Measurements from ENCODE around the gene PLCD3. TPM values are rescaled to one million over a fixed set of nuclear protein-coding genes. Genes with fewer than 3 reads are reported as not detected.

Gene PLCD3
- total RNA-seq, 1 donor from 2014 or later = 6.2 TPM

- H3K9me3 Mint-ChIP-seq (ENCODE audit: unreplicated experiment) = no peaks in the 10 kb centered on the region
- H3K27ac Mint-ChIP-seq (ENCODE audit: unreplicated experiment) = no peak overlapping the region
- peaks cover 9% of the 10 kb centered on the region for H3K4me1 Mint-ChIP-seq (ENCODE audit: low read depth, unreplicated experiment)
These were observed 15.0 kb downstream of the PLCD3 start for GRCh38 chr17:45117334-45117733.

GRCh38 chr17:45116434-45117016, 15.8 kb downstream of the PLCD3 start:
- H3K27me3 Mint-ChIP-seq (ENCODE audit: unreplicated experiment) = peaks cover 2% of the 10 kb centered on the region
- TF ChIP-seq CTCF (IDR thresholded peaks at IDR 0.05; ENCODE audit: partially characterized antibody, unreplicated experiment) = no peak
- H3K9me3 Mint-ChIP-seq (ENCODE audit: unreplicated experiment) = no peaks in the 10 kb centered on the region
- no peak overlapping the region for H3K27ac Mint-ChIP-seq (ENCODE audit: unreplicated experiment)
- no peaks in the 10 kb centered on the region for H3K36me3 Mint-ChIP-seq (ENCODE audit: unreplicated experiment)
- no peak for DNase-seq
- H3K4me3 Mint-ChIP-seq (ENCODE audit: unreplicated experiment) = no peak overlapping the region
- peaks cover 9% of the 10 kb centered on the region for H3K4me1 Mint-ChIP-seq (ENCODE audit: low read depth, unreplicated experiment)

More at GRCh38 chr17:45117334-45117733, 15.0 kb downstream of the PLCD3 start:
- no peak for DNase-seq
- H3K4me3 Mint-ChIP-seq (ENCODE audit: unreplicated experiment) = no peak overlapping the region
- no peak for TF ChIP-seq CTCF (IDR thresholded peaks at IDR 0.05; ENCODE audit: partially characterized antibody, unreplicated experiment)
- no peaks in the 10 kb centered on the region for H3K36me3 Mint-ChIP-seq (ENCODE audit: unreplicated experiment)
- peaks cover 2% of the 10 kb centered on the region for H3K27me3 Mint-ChIP-seq (ENCODE audit: unreplicated experiment)

GRCh38 chr17:45115871-45116270, 16.4 kb downstream of the PLCD3 start:
- Mint-ChIP-seq H3K27me3 (ENCODE audit: unreplicated experiment) (peaks cover 2% of the 10 kb centered on the region), H3K4me3 (ENCODE audit: unreplicated experiment) (peak overlapping the region; percentile 23), H3K4me1 (ENCODE audit: low read depth, unreplicated experiment) (peaks cover 9% of the 10 kb centered on the region), H3K27ac (ENCODE audit: unreplicated experiment) (no peak overlapping the region), H3K9me3 (ENCODE audit: unreplicated experiment) (no peaks in the 10 kb centered on the region), H3K36me3 (ENCODE audit: unreplicated experiment) (no peaks in the 10 kb centered on the region)
- TF ChIP-seq CTCF (IDR thresholded peaks at IDR 0.05; ENCODE audit: partially characterized antibody, unreplicated experiment) = no peak
- DNase-seq = no peak

- H3K9me3 Mint-ChIP-seq (ENCODE audit: unreplicated experiment) = no peaks in the 10 kb centered on the region
- H3K4me1 Mint-ChIP-seq (ENCODE audit: low read depth, unreplicated experiment) = peaks cover 9% of the 10 kb centered on the region
- H3K27me3 Mint-ChIP-seq (ENCODE audit: unreplicated experiment) = peaks cover 2% of the 10 kb centered on the region
- no peak for TF ChIP-seq CTCF (IDR thresholded peaks at IDR 0.05; ENCODE audit: partially characterized antibody, unreplicated experiment)
- H3K4me3 Mint-ChIP-seq (ENCODE audit: unreplicated experiment) = no peak overlapping the region
- H3K36me3 Mint-ChIP-seq (ENCODE audit: unreplicated experiment) = no peaks in the 10 kb centered on the region
- no peak for DNase-seq
- H3K27ac Mint-ChIP-seq (ENCODE audit: unreplicated experiment) = no peak overlapping the region
These were observed 17.2 kb downstream of the PLCD3 start for GRCh38 chr17:45115015-45115625.

Measured in glutamatergic neuron (in vitro differentiated cells).